22Rv1 (cell line): ENCODE results near the gene ZEB1.

Experiments used
- CTCF ChIP-seq: fragments of 450-650 bp; IDR thresholded peaks from 2 replicates; pipeline ENCODE4 v1.5.1; 2017; ENCODE audit warnings: mild to moderate bottlenecking
- ZFX ChIP-seq: fragments of 450-650 bp; IDR thresholded peaks from 2 replicates; pipeline ENCODE4 v1.6.1; 2017; ENCODE audit warnings: antibody characterized with exemption, borderline replicate concordance

DNA sequence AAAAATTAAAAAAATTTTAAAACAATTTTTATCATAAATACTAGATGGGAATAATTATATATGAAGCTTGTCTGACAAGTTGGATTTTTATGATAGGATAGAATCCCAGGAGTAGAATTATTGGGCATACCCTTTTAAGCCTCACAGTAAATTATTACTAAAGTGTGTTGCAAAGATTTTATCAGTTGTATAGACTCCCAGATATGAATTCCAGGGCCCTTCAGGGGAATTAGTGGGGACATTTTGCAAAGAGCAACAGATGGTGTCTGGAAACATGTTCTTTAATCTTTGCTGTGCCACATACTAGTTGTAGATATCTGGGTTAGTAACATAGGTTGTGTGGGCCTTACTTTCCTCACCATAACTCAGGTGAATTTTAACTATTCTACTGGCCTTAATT, 28.7 kb downstream of the ZEB1 start:
- TF ChIP-seq CTCF = no peak
- TF ChIP-seq ZFX = no peak
